ENCODE results near the gene CASP4. TPM values are rescaled to one million over a fixed set of nuclear protein-coding genes. Genes with fewer than 3 reads are reported as not detected.

The CASP4 gene
- total and polyA plus RNA-seq, 2 of the 4 experiments (the other 2 are of a cell fraction) = 82.5 to 91.9 TPM

GRCh38 chr11:104925850-104926249, 42.5 kb downstream of the CASP4 start:
- no TSS peak for BruUV-seq (replicated peaks)
- no peak for ATAC-seq (ENCODE audit: low read depth)
- Histone ChIP-seq H3K9me1 (ENCODE audit: insufficient read depth, low read length) (no peaks in the 10 kb centered on the region), H3K9me3 (ENCODE audit: control insufficient read depth, insufficient read depth, low read length) (no peaks in the 10 kb centered on the region), H2AK9ac (replicated peaks; ENCODE audit: low read depth, low read length, poor library complexity) (no peak overlapping the region), H3K14ac (replicated peaks; ENCODE audit: low read depth, low read length) (no peak overlapping the region), H4K91ac (ENCODE audit: insufficient read depth, low read depth, low read length) (no peak overlapping the region), H3K4me3 (ENCODE audit: insufficient read depth, low read depth, low read length) (no peak overlapping the region), H3K18ac (ENCODE audit: low read depth, low read length) (no peak overlapping the region), H3K9ac (ENCODE audit: low read depth, low read length) (no peak overlapping the region), H4K20me1 (ENCODE audit: insufficient read depth, low read length) (no peaks in the 10 kb centered on the region), H2BK15ac (ENCODE audit: low read depth, low read length) (no peak overlapping the region), H4K8ac (ENCODE audit: low read depth in 2 of 2, low read length in 2 of 2) (no peak overlapping the region), H3K27me3 (ENCODE audit: control insufficient read depth, insufficient read depth, low read length) (no peaks in the 10 kb centered on the region), H3K79me1 (ENCODE audit: low read depth in 1 of 2, low read length in 2 of 2) (no peaks in the 10 kb centered on the region), H3K56ac (ENCODE audit: extremely low read depth, insufficient read depth, low read length) (no peak overlapping the region), H3K4ac (ENCODE audit: low read depth, low read length) (no peak overlapping the region), H2AK5ac (ENCODE audit: low read depth, low read length) (no peak overlapping the region), H3K36me3 (ENCODE audit: control insufficient read depth, insufficient read depth, low read length) (no peaks in the 10 kb centered on the region), H2BK120ac (ENCODE audit: low read depth, low read length) (no peak overlapping the region), H2BK5ac (ENCODE audit: low read depth, low read length, poor library complexity, severe bottlenecking) (no peak overlapping the region), H3K27ac (ENCODE audit: insufficient read depth, low read length) (no peak overlapping the region), H2BK20ac (ENCODE audit: low read depth, low read length) (no peak overlapping the region), H3K4me1 (ENCODE audit: control insufficient read depth, insufficient read depth, low read length) (no peaks in the 10 kb centered on the region), H2AFZ (replicated peaks; ENCODE audit: low read length, poor library complexity) (no peak overlapping the region), H3K4me2 (ENCODE audit: low read depth, low read length) (no peak overlapping the region), H4K5ac (ENCODE audit: low read depth, low read length) (no peak overlapping the region), H3K23ac (ENCODE audit: low read depth, low read length) (no peak overlapping the region)
- TF ChIP-seq MAFK (IDR thresholded peaks at IDR 0.05; ENCODE audit: low read depth, low read length) = no peak
- no peak for TF ChIP-seq BHLHE40 (IDR thresholded peaks at IDR 0.05; ENCODE audit: low read depth, low read length)
- no peak for TF ChIP-seq CTCF (conservative IDR thresholded peaks at IDR 0.05; ENCODE audit: low read depth, low read length)
- TF ChIP-seq CHD1 (IDR thresholded peaks at IDR 0.05; ENCODE audit: low read depth, low read length) = no peak
- no peak for TF ChIP-seq RAD21 (IDR thresholded peaks at IDR 0.05; ENCODE audit: low read length)
- TF ChIP-seq MXI1 (IDR thresholded peaks at IDR 0.05; ENCODE audit: borderline replicate concordance, low read depth, low read length) = no peak
- no peak for TF ChIP-seq SMC3 (IDR thresholded peaks at IDR 0.05; ENCODE audit: low read depth, low read length)
- no peak for TF ChIP-seq CEBPB (IDR thresholded peaks at IDR 0.05; ENCODE audit: low read depth, low read length)
- dilution Hi-C loops (cut with HindIII; ENCODE audit: low sequenced_read_pairs, unreplicated experiment) = no loop called here
- intact Hi-C loops (cut with micrococcal nuclease) = no loop called here
- DNase-seq = no peak
- ChIA-PET CTCF (no interaction called here), POLR2A (ENCODE audit: unreplicated experiment) (no interaction called here)
- in situ Hi-C loops (cut with MboI; ENCODE audit: low sequenced_read_pairs) = loop anchor here (25.0 kb wide), 1 partner anchor 936 kb away; no protein-coding TSS in a partner anchor
- 95% methylated on average over 4 of the region's 6 CpGs; no CpG with 5 or more reads in 1 of the 2 experiments for WGBS, 2 experiments (ENCODE audit: extremely low coverage in 2 of 2, insufficient read length in 1 of 2)
